HG03280 (cell line): Measurements from ENCODE around the gene ABR.

Experiments used
- ATAC-seq: cut with Tn5 transposase; IDR thresholded peaks from one replicate; pipeline ENCODE4 v1.9.1; 2021; ENCODE audit warnings: mild to moderate bottlenecking, moderate library complexity; ENCODE audit not compliant: unreplicated experiment

Gene ABR

GRCh38 chr17:1012823-1013728 is 166.7 kb downstream of the ABR start:
- ATAC-seq, result no peak

- ATAC-seq, result no peak
These were observed 167.7 kb downstream of the ABR start for GRCh38 chr17:1011760-1012735.

- no peak for ATAC-seq
These were observed 168.6 kb downstream of the ABR start for GRCh38 chr17:1011138-1011537.

GRCh38 chr17:1010586-1010985 is 169.2 kb downstream of the ABR start:
- no peak for ATAC-seq

GRCh38 chr17:1010086-1010450 is 169.7 kb downstream of the ABR start:
- no peak for ATAC-seq

- no peak for ATAC-seq
These were observed 170.3 kb downstream of the ABR start for GRCh38 chr17:1009229-1010085.

- ATAC-seq, result no peak
These were observed 171.6 kb downstream of the ABR start for GRCh38 chr17:1008008-1008761.

GRCh38 chr17:1007310-1008007 is 172.3 kb downstream of the ABR start:
- ATAC-seq, result no peak

- no peak for ATAC-seq
These were observed 173.7 kb downstream of the ABR start for GRCh38 chr17:1006054-1006453.

- no peak for ATAC-seq
These were observed 174.3 kb downstream of the ABR start for GRCh38 chr17:1005361-1005946.

GRCh38 chr17:1004769-1005295 is 174.9 kb downstream of the ABR start:
- no peak for ATAC-seq

GRCh38 chr17:1003972-1004768 is 175.6 kb downstream of the ABR start:
- no peak for ATAC-seq

- ATAC-seq, result no peak
These were observed 176.2 kb downstream of the ABR start for GRCh38 chr17:1003633-1003971.

GRCh38 chr17:1002771-1003555 is 176.8 kb downstream of the ABR start:
- no peak for ATAC-seq

GRCh38 chr17:1002412-1002753 is 177.4 kb downstream of the ABR start:
- no peak for ATAC-seq

- no peak for ATAC-seq
These were observed 178.0 kb downstream of the ABR start for GRCh38 chr17:1001640-1002411.
